Thyroid gland (tissue), 4 donors: Measurements from ENCODE around the gene NFAM1. TPM values are rescaled to one million over a fixed set of nuclear protein-coding genes. Genes with fewer than 3 reads are reported as not detected.

Experiments
- DNase-seq, 2 donors: peaks; one replicate each; pipeline ENCODE4 v3.0.0-alpha.2; 2019
- H3K27ac ChIP-seq, 3 donors: fragments of 200-600 bp; sonication (generic); 1 replicate in 2 of 3; 2 replicates in 1 of 3; pipeline ENCODE4 v1.5.1; 2016 to 2019; ENCODE audit warnings: mild to moderate bottlenecking in 1 of 3, moderate library complexity in 1 of 3
- H3K27me3 ChIP-seq: fragments of 200-600 bp; sonication (generic); one replicate; pipeline ENCODE4 v1.5.1; 2019
- H3K36me3 ChIP-seq, 2 donors: fragments of 200-600 bp; sonication (generic); one replicate each; pipeline ENCODE4 v1.5.1; 2016 to 2019
- H3K4me1 ChIP-seq, 2 donors: fragments of 200-600 bp; sonication (generic); one replicate each; pipeline ENCODE4 v1.5.1; 2017 to 2019
- H3K4me3 ChIP-seq, 3 donors: fragments of 200-600 bp; sonication (generic); replicated peaks in 1 of 3; 1 replicate in 2 of 3; 2 replicates in 1 of 3; pipeline ENCODE4 v1.5.1; 2016; ENCODE audit warnings: mild to moderate bottlenecking in 1 of 3
- H3K9me3 ChIP-seq: fragments of 200-600 bp; sonication (generic); one replicate; pipeline ENCODE4 v1.5.1; 2017
- POLR2A ChIP-seq, 2 donors: fragments of 450-650 bp; IDR thresholded peaks; one replicate each; pipeline ENCODE4 v1.6.1; 2017; ENCODE audit warnings: antibody characterized with exemption in 2 of 2, mild to moderate bottlenecking in 2 of 2, moderate library complexity in 1 of 2
- WGBS, 2 donors: methylation state at CpG; one replicate each; pipeline ENCODE4 v1.1.5; 2017; 5-methylcytosine and 5-hydroxymethylcytosine counted together
- intact Hi-C: fragments of 100-400 bp; cut with DNase I; formaldehyde crosslinking; loops from one replicate; pipeline ENCODE4 v1.15.1; 2023
- total RNA-seq, 4 donors: library from RNA; depleted of rRNA; stranded (reverse); fragments of >200 nt; gene quantifications; one replicate each; pipeline ENCODE4 v1.2.3, GENCODE V29; 2016
- TF ChIP-seq, protein P1 (sequence below), 6 experiments: fragments of 200-600 bp in 3 of 6; fragments of 450-650 bp in 3 of 6; sonication (generic) in 3 of 6; IDR thresholded peaks; one replicate each; pipeline ENCODE4 v1.5.1; 2016 to 2019; ENCODE audit warnings: antibody characterized with exemption in 6 of 6, mild to moderate bottlenecking in 2 of 6, inconsistent platforms in 1 of 6, moderate library complexity in 1 of 6

NFAM1 gene
- total RNA-seq, 4 donors from 2014 or later: 0.89 to 1.4 (median 1.2) TPM

DNA sequence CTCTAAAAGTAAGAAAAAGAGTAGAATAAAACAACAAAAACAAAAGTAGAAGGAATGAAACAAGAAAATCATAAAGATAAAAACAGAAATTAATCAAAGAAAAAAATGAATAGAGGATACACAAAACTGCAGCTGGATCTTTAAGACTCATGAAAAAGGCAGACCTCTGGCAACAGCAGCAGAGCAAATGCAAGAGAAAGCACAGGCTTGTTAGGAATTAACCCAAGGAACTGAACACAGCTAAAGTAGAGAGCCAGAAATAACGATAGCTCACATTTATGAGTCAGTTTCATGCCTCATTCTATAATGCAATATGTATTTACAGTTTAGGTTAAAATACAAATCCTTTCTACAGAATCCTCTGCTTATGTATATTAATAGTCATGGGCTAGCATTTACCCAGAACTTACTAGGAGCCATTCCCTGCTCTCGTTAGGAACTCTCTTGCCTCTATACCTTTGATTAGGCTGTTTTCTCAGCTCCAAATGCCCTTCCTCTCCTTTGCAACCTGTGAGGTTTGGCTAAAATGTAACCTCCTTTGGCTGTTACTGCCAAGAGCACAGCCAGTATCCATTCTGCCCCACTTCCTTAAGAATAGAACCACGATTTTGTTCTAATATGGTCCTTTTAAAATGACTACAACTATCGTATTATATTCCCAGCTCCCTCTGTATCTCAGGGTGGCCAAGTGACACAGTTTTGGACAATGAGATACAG is 38.3 kb upstream of the NFAM1 start:
- 75 to 77% methylated on average over 4 of the region's 4 CpGs for WGBS, 2 donors
- no peaks in the 10 kb centered on the region for H3K9me3 ChIP-seq
- H3K4me3 ChIP-seq: no peak overlapping the region
- no peak overlapping the region for H3K27ac ChIP-seq
- no peaks in the 10 kb centered on the region for H3K27me3 ChIP-seq
- DNase-seq: no peak
- H3K4me1 ChIP-seq: no peaks in the 10 kb centered on the region
- TF ChIP-seq POLR2A (IDR thresholded peaks at IDR 0.05): no peak
- TF ChIP-seq, protein P1, sequence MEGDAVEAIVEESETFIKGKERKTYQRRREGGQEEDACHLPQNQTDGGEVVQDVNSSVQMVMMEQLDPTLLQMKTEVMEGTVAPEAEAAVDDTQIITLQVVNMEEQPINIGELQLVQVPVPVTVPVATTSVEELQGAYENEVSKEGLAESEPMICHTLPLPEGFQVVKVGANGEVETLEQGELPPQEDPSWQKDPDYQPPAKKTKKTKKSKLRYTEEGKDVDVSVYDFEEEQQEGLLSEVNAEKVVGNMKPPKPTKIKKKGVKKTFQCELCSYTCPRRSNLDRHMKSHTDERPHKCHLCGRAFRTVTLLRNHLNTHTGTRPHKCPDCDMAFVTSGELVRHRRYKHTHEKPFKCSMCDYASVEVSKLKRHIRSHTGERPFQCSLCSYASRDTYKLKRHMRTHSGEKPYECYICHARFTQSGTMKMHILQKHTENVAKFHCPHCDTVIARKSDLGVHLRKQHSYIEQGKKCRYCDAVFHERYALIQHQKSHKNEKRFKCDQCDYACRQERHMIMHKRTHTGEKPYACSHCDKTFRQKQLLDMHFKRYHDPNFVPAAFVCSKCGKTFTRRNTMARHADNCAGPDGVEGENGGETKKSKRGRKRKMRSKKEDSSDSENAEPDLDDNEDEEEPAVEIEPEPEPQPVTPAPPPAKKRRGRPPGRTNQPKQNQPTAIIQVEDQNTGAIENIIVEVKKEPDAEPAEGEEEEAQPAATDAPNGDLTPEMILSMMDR (IDR thresholded peaks at IDR 0.05): no peak
- intact Hi-C loops: no loop called here
- H3K36me3 ChIP-seq: no peaks in the 10 kb centered on the region

- DNase-seq: no peak
- no peak overlapping the region for H3K27ac ChIP-seq
- no peaks in the 10 kb centered on the region for H3K9me3 ChIP-seq
- H3K27me3 ChIP-seq: no peaks in the 10 kb centered on the region
- intact Hi-C loops: no loop called here
- H3K4me3 ChIP-seq: no peak overlapping the region
- H3K36me3 ChIP-seq: no peaks in the 10 kb centered on the region
- 86 to 91% methylated on average over 2 of the region's 2 CpGs for WGBS, 2 donors
- TF ChIP-seq, protein P1 (IDR thresholded peaks at IDR 0.05): no peak
- TF ChIP-seq POLR2A (IDR thresholded peaks at IDR 0.05): no peak
- no peaks in the 10 kb centered on the region for H3K4me1 ChIP-seq
Observed at GRCh38 chr22:42468841-42469240, 36.6 kb upstream of the NFAM1 start.

- no peak for TF ChIP-seq POLR2A (IDR thresholded peaks at IDR 0.05)
- TF ChIP-seq, protein P1 (IDR thresholded peaks at IDR 0.05): no peak
- intact Hi-C loops: no loop called here
- no peaks in the 10 kb centered on the region for H3K9me3 ChIP-seq
- H3K4me3 ChIP-seq: no peak overlapping the region
- DNase-seq: no peak
- no peak overlapping the region for H3K27ac ChIP-seq
- WGBS, 2 donors: 71 to 85% methylated on average over 1 of the region's 1 CpG
- H3K4me1 ChIP-seq: no peaks in the 10 kb centered on the region
- no peaks in the 10 kb centered on the region for H3K27me3 ChIP-seq
- H3K36me3 ChIP-seq: no peaks in the 10 kb centered on the region
Observed at GRCh38 chr22:42462016-42462415, 29.8 kb upstream of the NFAM1 start.

GRCh38 chr22:42461511-42461910 is 29.3 kb upstream of the NFAM1 start:
- DNase-seq: no peak
- WGBS, 2 donors: 39 to 67% methylated on average over 3 of the region's 3 CpGs
- intact Hi-C loops: no loop called here
- no peaks in the 10 kb centered on the region for H3K27me3 ChIP-seq
- H3K4me3 ChIP-seq: no peak overlapping the region
- no peaks in the 10 kb centered on the region for H3K36me3 ChIP-seq
- H3K27ac ChIP-seq: no peak overlapping the region
- no peaks in the 10 kb centered on the region for H3K4me1 ChIP-seq
- TF ChIP-seq, protein P1 (IDR thresholded peaks at IDR 0.05): no peak
- no peak for TF ChIP-seq POLR2A (IDR thresholded peaks at IDR 0.05)
- H3K9me3 ChIP-seq: no peaks in the 10 kb centered on the region

GRCh38 chr22:42459287-42460063 is 27.3 kb upstream of the NFAM1 start:
- no peak for TF ChIP-seq POLR2A (IDR thresholded peaks at IDR 0.05)
- TF ChIP-seq, protein P1 (IDR thresholded peaks at IDR 0.05): no peak
- intact Hi-C loops: no loop called here
- Histone ChIP-seq H3K36me3 (no peaks in the 10 kb centered on the region), H3K4me1 (no peaks in the 10 kb centered on the region), H3K27ac (no peak overlapping the region), H3K9me3 (no peaks in the 10 kb centered on the region), H3K4me3 (no peak overlapping the region), H3K27me3 (no peaks in the 10 kb centered on the region)
- 37 to 50% methylated on average over 20 to 21 of the region's 21 CpGs for WGBS, 2 donors
- no peak for DNase-seq
